Skeletal muscle satellite cell (primary cell): ENCODE measurements around the gene RMRP.
A peak's percentile ranks its signal among the peaks of the same experiment; 100 is the strongest.

Experiments used
- H3K27me3 ChIP-seq: 2 replicates; pipeline ENCODE4 v1.7.0; 2013; ENCODE audit warnings: low read length; ENCODE audit not compliant: control insufficient read depth, insufficient read depth
- H3K36me3 ChIP-seq: 2 replicates; pipeline ENCODE4 v1.7.0; 2013; ENCODE audit warnings: mild to moderate bottlenecking, control low read depth, low read length; ENCODE audit not compliant: insufficient read depth
- H3K4me1 ChIP-seq: 2 replicates; pipeline ENCODE4 v1.7.0; 2013; ENCODE audit warnings: low read length; ENCODE audit not compliant: control insufficient read depth, insufficient read depth
- H3K4me2 ChIP-seq: 2 replicates; pipeline ENCODE4 v1.7.0; 2013; ENCODE audit warnings: mild to moderate bottlenecking, low read length
- H3K4me3 ChIP-seq: 2 replicates; pipeline ENCODE4 v1.7.0; 2013; ENCODE audit warnings: low read length
- H3K9ac ChIP-seq: 2 replicates; pipeline ENCODE4 v1.7.0; 2013; ENCODE audit warnings: mild to moderate bottlenecking, low read depth, low read length, moderate library complexity
- H3K9me3 ChIP-seq: replicated peaks from 2 replicates; pipeline ENCODE4 v1.7.0; 2013; ENCODE audit warnings: mild to moderate bottlenecking, control low read depth, low read length

Gene RMRP

GRCh38 chr9:35636135-35636876 is 21.5 kb downstream of the RMRP start:
- Histone ChIP-seq H3K9me3 (no peaks in the 10 kb centered on the region), H3K9ac (no peak overlapping the region), H3K36me3 (no peaks in the 10 kb centered on the region), H3K27me3 (no peaks in the 10 kb centered on the region), H3K4me3 (no peak overlapping the region), H3K4me2 (no peak overlapping the region), H3K4me1 (no peaks in the 10 kb centered on the region)

- Histone ChIP-seq H3K4me1 (no peaks in the 10 kb centered on the region), H3K27me3 (no peaks in the 10 kb centered on the region), H3K9ac (no peak overlapping the region), H3K36me3 (no peaks in the 10 kb centered on the region), H3K4me2 (no peak overlapping the region), H3K4me3 (no peak overlapping the region), H3K9me3 (no peaks in the 10 kb centered on the region)
These were observed 22.1 kb downstream of the RMRP start for GRCh38 chr9:35635730-35636129.

- no peak overlapping the region for H3K4me2 ChIP-seq
- no peak overlapping the region for H3K4me3 ChIP-seq
- no peak overlapping the region for H3K9ac ChIP-seq
These were observed 28.2 kb downstream of the RMRP start for GRCh38 chr9:35629597-35629996.

GRCh38 chr9:35628389-35628991 is 29.3 kb downstream of the RMRP start:
- H3K27me3 ChIP-seq, result no peaks in the 10 kb centered on the region
- H3K9ac ChIP-seq, result no peak overlapping the region
- no peak overlapping the region for H3K4me3 ChIP-seq

More at GRCh38 chr9:35629597-35629996, 28.2 kb downstream of the RMRP start:
- Histone ChIP-seq H3K36me3 (no peaks in the 10 kb centered on the region), H3K27me3 (no peaks in the 10 kb centered on the region), H3K9me3 (no peaks in the 10 kb centered on the region), H3K4me1 (no peaks in the 10 kb centered on the region)

GRCh38 chr9:35627575-35627974 is 30.2 kb downstream of the RMRP start:
- no peaks in the 10 kb centered on the region for H3K27me3 ChIP-seq
- H3K4me3 ChIP-seq, result no peak overlapping the region
- H3K4me2 ChIP-seq, result no peak overlapping the region
- H3K36me3 ChIP-seq, result no peaks in the 10 kb centered on the region
- H3K9me3 ChIP-seq, result no peaks in the 10 kb centered on the region
- no peak overlapping the region for H3K9ac ChIP-seq
- no peaks in the 10 kb centered on the region for H3K4me1 ChIP-seq

More at GRCh38 chr9:35628389-35628991, 29.3 kb downstream of the RMRP start:
- H3K36me3 ChIP-seq, result no peaks in the 10 kb centered on the region
- H3K4me2 ChIP-seq, result no peak overlapping the region
- H3K4me1 ChIP-seq, result no peaks in the 10 kb centered on the region
- no peaks in the 10 kb centered on the region for H3K9me3 ChIP-seq

- H3K4me3 ChIP-seq, result no peak overlapping the region
- H3K27me3 ChIP-seq, result peaks cover 25% of the 10 kb centered on the region
- no peaks in the 10 kb centered on the region for H3K36me3 ChIP-seq
- H3K9ac ChIP-seq, result no peak overlapping the region
- no peak overlapping the region for H3K4me2 ChIP-seq
- H3K4me1 ChIP-seq, result peaks cover 11% of the 10 kb centered on the region
- no peaks in the 10 kb centered on the region for H3K9me3 ChIP-seq
These were observed 38.0 kb downstream of the RMRP start for GRCh38 chr9:35619800-35620158.

- Histone ChIP-seq H3K4me1 (peaks cover 11% of the 10 kb centered on the region), H3K9ac (no peak overlapping the region)
These were observed 38.7 kb downstream of the RMRP start for GRCh38 chr9:35618854-35619799.

GRCh38 chr9:35618325-35618727 is 39.5 kb downstream of the RMRP start, which contains the start of gene CD72:
Gene CD72, minus strand, starts transcription at chr9:35618413. Its CDS starts 110 bp downstream, at chr9:35618303.
- Histone ChIP-seq H3K9ac (peak within 1 kb of the TSS; percentile 22), H3K4me3 (peak within 1 kb of the TSS; percentile 62)

More at GRCh38 chr9:35618854-35619799, 38.7 kb downstream of the RMRP start:
- Histone ChIP-seq H3K4me3 (no peak overlapping the region), H3K27me3 (peaks cover 25% of the 10 kb centered on the region), H3K4me2 (no peak overlapping the region), H3K36me3 (no peaks in the 10 kb centered on the region), H3K9me3 (no peaks in the 10 kb centered on the region)

GRCh38 chr9:35617548-35617947 is 40.3 kb downstream of the RMRP start:
- H3K4me1 ChIP-seq, result peaks cover 11% of the 10 kb centered on the region
- H3K9me3 ChIP-seq, result no peaks in the 10 kb centered on the region
- peaks cover 25% of the 10 kb centered on the region for H3K27me3 ChIP-seq
- H3K4me3 ChIP-seq, result peak overlapping the region; percentile 62
- H3K36me3 ChIP-seq, result no peaks in the 10 kb centered on the region
- H3K4me2 ChIP-seq, result peak overlapping the region; percentile 85
- no peak overlapping the region for H3K9ac ChIP-seq

More at GRCh38 chr9:35618325-35618727, 39.5 kb downstream of the RMRP start, which contains the start of gene CD72:
- peaks cover 25% of the 10 kb centered on the region for H3K27me3 ChIP-seq
- peak within 1 kb of the TSS; percentile 85 for H3K4me2 ChIP-seq
- no peaks in the 10 kb centered on the region for H3K36me3 ChIP-seq
- H3K9me3 ChIP-seq, result no peaks in the 10 kb centered on the region
- peaks cover 11% of the 10 kb centered on the region for H3K4me1 ChIP-seq

- H3K4me2 ChIP-seq, result peak overlapping the region; percentile 85
- peak overlapping the region; percentile 22 for H3K9ac ChIP-seq
These were observed 40.9 kb downstream of the RMRP start for GRCh38 chr9:35616681-35617459.

More at GRCh38 chr9:35616681-35617459, 40.9 kb downstream of the RMRP start:
- Histone ChIP-seq H3K4me3 (peak overlapping the region; percentile 62), H3K4me1 (peaks cover 11% of the 10 kb centered on the region), H3K27me3 (peaks cover 25% of the 10 kb centered on the region), H3K9me3 (no peaks in the 10 kb centered on the region), H3K36me3 (no peaks in the 10 kb centered on the region)
